Upper lobe of right lung (tissue), 1 donor: ENCODE data around the gene KRTAP4-16. TPM values are rescaled to one million over a fixed set of nuclear protein-coding genes. Genes with fewer than 3 reads are reported as not detected.

Experiments
- ATAC-seq: fragments of 200-7000 bp; cut with Tn5 transposase; one replicate; pipeline ENCODE4 v1.9.1; 2020; ENCODE audit warnings: mild to moderate bottlenecking, moderate library complexity
- DNase-seq: peaks from one replicate; pipeline ENCODE4 v3.0.0-alpha.2; 2020
- H3K27ac ChIP-seq: fragments of 200-600 bp; one replicate; pipeline ENCODE4 v1.8.0; 2022
- H3K27me3 ChIP-seq: fragments of 200-600 bp; one replicate; pipeline ENCODE4 v1.8.0; 2022; ENCODE audit warnings: mild to moderate bottlenecking
- H3K36me3 ChIP-seq: fragments of 200-600 bp; one replicate; pipeline ENCODE4 v1.8.0; 2022
- H3K4me1 ChIP-seq: fragments of 200-600 bp; one replicate; pipeline ENCODE4 v1.8.0; 2022
- H3K4me3 ChIP-seq: fragments of 200-600 bp; one replicate; pipeline ENCODE4 v1.8.0; 2022; ENCODE audit warnings: mild to moderate bottlenecking
- H3K9me3 ChIP-seq: fragments of 200-600 bp; one replicate; pipeline ENCODE4 v1.8.0; 2022
- intact Hi-C: fragments of 100-400 bp; cut with DNase I; formaldehyde crosslinking; loops from one replicate; pipeline ENCODE4 v1.11.0; 2022
- total RNA-seq: library from RNA; stranded (reverse); fragmentation: NEBNext Ultra II Directional; extraction: Animal tissue kit (Norgen Biotek cat#: 25700); gene quantifications from one replicate; pipeline ENCODE4 v1.2.1, GENCODE V29; 2021
- TF ChIP-seq, protein P1 (sequence below): fragments of 200-600 bp; IDR thresholded peaks from one replicate; pipeline ENCODE4 v1.8.0; 2022; ENCODE audit warnings: antibody characterized with exemption
- donor health status: DM: no; HTN: yes; CAD: no; lungs with severe emphysema.

Gene KRTAP4-16
- total RNA-seq, 1 donor from 2014 or later: not detected

DNA sequence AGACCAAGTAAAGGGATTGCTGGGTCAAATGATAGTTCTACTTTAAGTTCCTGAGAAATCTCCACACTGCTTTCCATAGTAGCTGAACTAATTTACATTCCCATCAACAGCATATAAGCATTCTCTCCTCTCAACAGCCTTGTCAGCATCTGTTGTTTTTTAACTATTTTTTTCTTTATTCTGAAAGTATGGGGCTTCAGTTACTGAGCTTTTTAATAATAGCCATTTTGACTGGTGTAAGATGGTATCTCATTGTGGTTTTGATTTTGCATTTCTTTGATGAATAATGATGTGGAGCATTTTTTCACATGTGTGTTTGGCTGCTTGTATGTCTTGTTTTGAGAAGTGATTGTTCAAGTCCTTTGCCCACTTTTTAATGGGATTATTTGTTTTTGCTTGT lies 49.4 kb downstream of the KRTAP4-16 start:
- H3K4me3 ChIP-seq: no peak overlapping the region
- H3K4me1 ChIP-seq: no peaks in the 10 kb centered on the region
- DNase-seq (no peak), ATAC-seq (no peak)
- no peaks in the 10 kb centered on the region for H3K27me3 ChIP-seq
- intact Hi-C loops: no loop called here
- H3K9me3 ChIP-seq: no peaks in the 10 kb centered on the region
- no peaks in the 10 kb centered on the region for H3K36me3 ChIP-seq
- TF ChIP-seq, protein P1, sequence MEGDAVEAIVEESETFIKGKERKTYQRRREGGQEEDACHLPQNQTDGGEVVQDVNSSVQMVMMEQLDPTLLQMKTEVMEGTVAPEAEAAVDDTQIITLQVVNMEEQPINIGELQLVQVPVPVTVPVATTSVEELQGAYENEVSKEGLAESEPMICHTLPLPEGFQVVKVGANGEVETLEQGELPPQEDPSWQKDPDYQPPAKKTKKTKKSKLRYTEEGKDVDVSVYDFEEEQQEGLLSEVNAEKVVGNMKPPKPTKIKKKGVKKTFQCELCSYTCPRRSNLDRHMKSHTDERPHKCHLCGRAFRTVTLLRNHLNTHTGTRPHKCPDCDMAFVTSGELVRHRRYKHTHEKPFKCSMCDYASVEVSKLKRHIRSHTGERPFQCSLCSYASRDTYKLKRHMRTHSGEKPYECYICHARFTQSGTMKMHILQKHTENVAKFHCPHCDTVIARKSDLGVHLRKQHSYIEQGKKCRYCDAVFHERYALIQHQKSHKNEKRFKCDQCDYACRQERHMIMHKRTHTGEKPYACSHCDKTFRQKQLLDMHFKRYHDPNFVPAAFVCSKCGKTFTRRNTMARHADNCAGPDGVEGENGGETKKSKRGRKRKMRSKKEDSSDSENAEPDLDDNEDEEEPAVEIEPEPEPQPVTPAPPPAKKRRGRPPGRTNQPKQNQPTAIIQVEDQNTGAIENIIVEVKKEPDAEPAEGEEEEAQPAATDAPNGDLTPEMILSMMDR: no peak
- H3K27ac ChIP-seq: no peak overlapping the region

Other genes starting within 250 kb of the KRTAP4-16 start
- gene KRT12, start 235.0 kb downstream of the KRTAP4-16 start, total RNA-seq: not detected
- not detected for gene KRT20, start 217.0 kb downstream of the KRTAP4-16 start, total RNA-seq
- 1.1 TPM for gene KRT23, start 164.6 kb downstream of the KRTAP4-16 start, total RNA-seq
- gene KRT39, start 135.3 kb downstream of the KRTAP4-16 start, total RNA-seq: 0.35 TPM
- gene KRT40, start 117.9 kb downstream of the KRTAP4-16 start, total RNA-seq: not detected
- gene KRTAP3-3, start 108.0 kb downstream of the KRTAP4-16 start, total RNA-seq: not detected
- not detected for gene KRTAP3-2, start 102.3 kb downstream of the KRTAP4-16 start, total RNA-seq
- gene KRTAP3-1, start 93.1 kb downstream of the KRTAP4-16 start, total RNA-seq: not detected
- not detected for gene KRTAP1-5, start 75.0 kb downstream of the KRTAP4-16 start, total RNA-seq
- gene KRTAP1-4, start 72.0 kb downstream of the KRTAP4-16 start, total RNA-seq: not detected
- not detected for gene KRTAP1-3, start 67.3 kb downstream of the KRTAP4-16 start, total RNA-seq
- not detected for gene KRTAP1-1, start 60.8 kb downstream of the KRTAP4-16 start, total RNA-seq
- not detected for gene KRTAP2-1, start 54.9 kb downstream of the KRTAP4-16 start, total RNA-seq
- not detected for gene KRTAP2-2, start 47.0 kb downstream of the KRTAP4-16 start, total RNA-seq
- gene KRTAP2-3, start 42.1 kb downstream of the KRTAP4-16 start, total RNA-seq: not detected
- not detected for gene KRTAP2-4, start 36.3 kb downstream of the KRTAP4-16 start, total RNA-seq
- gene KRTAP4-7, start 18.1 kb downstream of the KRTAP4-16 start, total RNA-seq: not detected
- not detected for gene KRTAP4-8, start 4.1 kb downstream of the KRTAP4-16 start, total RNA-seq
- gene KRTAP4-9, start 3.2 kb upstream of the KRTAP4-16 start, total RNA-seq: not detected
- not detected for gene KRTAP4-11, start 16.2 kb upstream of the KRTAP4-16 start, total RNA-seq
- gene KRTAP4-12, start 22.0 kb upstream of the KRTAP4-16 start, total RNA-seq: not detected
- gene KRTAP4-6, start 38.3 kb upstream of the KRTAP4-16 start, total RNA-seq: not detected
- not detected for gene KRTAP4-5, start 47.6 kb upstream of the KRTAP4-16 start, total RNA-seq
- gene KRTAP4-4, start 58.5 kb upstream of the KRTAP4-16 start, total RNA-seq: not detected
- not detected for gene KRTAP4-3, start 66.0 kb upstream of the KRTAP4-16 start, total RNA-seq
- gene KRTAP4-2, start 76.0 kb upstream of the KRTAP4-16 start, total RNA-seq: not detected
- not detected for gene KRTAP4-1, start 82.7 kb upstream of the KRTAP4-16 start, total RNA-seq
- not detected for gene KRTAP9-1, start 87.7 kb upstream of the KRTAP4-16 start, total RNA-seq
- not detected for gene KRTAP9-2, start 124.4 kb upstream of the KRTAP4-16 start, total RNA-seq
- gene KRTAP9-3, start 130.2 kb upstream of the KRTAP4-16 start, total RNA-seq: not detected
- gene KRTAP9-8, start 135.8 kb upstream of the KRTAP4-16 start, total RNA-seq: not detected
- gene KRTAP9-4, start 147.5 kb upstream of the KRTAP4-16 start, total RNA-seq: not detected
- gene KRTAP9-9, start 153.2 kb upstream of the KRTAP4-16 start, total RNA-seq: not detected
- not detected for gene KRTAP9-6, start 163.2 kb upstream of the KRTAP4-16 start, total RNA-seq
- not detected for gene KRTAP9-7, start 173.5 kb upstream of the KRTAP4-16 start, total RNA-seq
- not detected for gene KRTAP29-1, start 200.6 kb upstream of the KRTAP4-16 start, total RNA-seq
- gene KRTAP16-1, start 207.1 kb upstream of the KRTAP4-16 start, total RNA-seq: not detected
- gene KRTAP17-1, start 213.5 kb upstream of the KRTAP4-16 start, total RNA-seq: not detected
- gene KRT33A, start 248.6 kb upstream of the KRTAP4-16 start, total RNA-seq: not detected